H1 (cell line): ENCODE measurements around the gene GTF2A1. TPM values are rescaled to one million over a fixed set of nuclear protein-coding genes. Genes with fewer than 3 reads are reported as not detected.

ENCODE experiments used
- CTCF ChIA-PET: fragments of 300-600 bp; sonication (Branson Sonifier 250); formaldehyde crosslinking; loops from one replicate; lab custom pipeline; 2021; ENCODE audit not compliant: partially characterized antibody; lab: Charles Lee
- POLR2A ChIA-PET: fragments of 300-600 bp; sonication (Branson Sonifier 250); formaldehyde crosslinking; loops from one replicate; lab custom pipeline; 2021; ENCODE audit warnings: inconsistent platforms; ENCODE audit not compliant: partially characterized antibody; lab: Charles Lee
- DNase-seq, 2 experiments: peaks; one replicate each; pipeline versions ENCODE4 v3.0.0 to v3.0.0-alpha.2; 2010 to 2022; ENCODE audit warnings: low spot score in 2 of 2, low read depth in 1 of 2, mixed read lengths in 1 of 2
- FAIRE-seq: peaks from 2 replicates; lab custom pipeline; 2011; peaks lifted over from hg19 to GRCh38; lab: Jason Lieb, UNC
- H2AFZ ChIP-seq: 2 replicates; pipeline ENCODE4 v1.8.1; 2012; ENCODE audit warnings: low read length, inconsistent platforms
- H2AK5ac ChIP-seq: 2 replicates; pipeline ENCODE4 v1.6.1; 2013; ENCODE audit warnings: low read depth, low read length
- H2BK120ac ChIP-seq: replicated peaks from 2 replicates; pipeline ENCODE3; 2013; ENCODE audit warnings: low read depth, low read length, inconsistent platforms
- H2BK12ac ChIP-seq: 2 replicates; pipeline ENCODE4 v1.6.1; 2013; ENCODE audit warnings: low read depth, low read length
- H2BK15ac ChIP-seq: 2 replicates; pipeline ENCODE4 v1.6.1; 2013; ENCODE audit warnings: low read length
- H2BK20ac ChIP-seq: 2 replicates; pipeline ENCODE4 v1.6.1; 2013; ENCODE audit warnings: low read length
- H2BK5ac ChIP-seq: 2 replicates; pipeline ENCODE4 v1.6.1; 2013; ENCODE audit warnings: low read depth, low read length
- H3K14ac ChIP-seq: 2 replicates; pipeline ENCODE4 v1.6.1; 2013; ENCODE audit warnings: inconsistent platforms; ENCODE audit not compliant: insufficient read length
- H3K18ac ChIP-seq: 2 replicates; pipeline ENCODE4 v1.6.1; 2013; ENCODE audit warnings: low read length; ENCODE audit errors: extremely low read depth
- H3K23ac ChIP-seq: 2 replicates; pipeline ENCODE4 v1.6.1; 2013; ENCODE audit warnings: inconsistent platforms; ENCODE audit not compliant: insufficient read length
- H3K23me2 ChIP-seq: 2 replicates; pipeline ENCODE4 v1.6.1; 2013; ENCODE audit warnings: low read depth, low read length
- H3K27ac ChIP-seq: 2 replicates; pipeline ENCODE4 v1.6.1; 2011; ENCODE audit warnings: low read depth, low read length, inconsistent platforms
- H3K27me3 ChIP-seq, 4 experiments: replicated peaks in 1 of 4; 1 replicate in 1 of 4; 2 replicates in 3 of 4; pipeline versions ENCODE4 v1.6.1 to v1.8.1; 2011 to 2013; ENCODE audit warnings: low read length in 3 of 4, mild to moderate bottlenecking in 3 of 4, inconsistent platforms in 2 of 4, mixed read lengths in 2 of 4, moderate library complexity in 1 of 4; ENCODE audit not compliant: control insufficient read depth in 3 of 4, insufficient read depth in 3 of 4; ENCODE audit errors: extremely low read depth in 1 of 4
- H3K36me3 ChIP-seq, 4 experiments: 2 replicates each; pipeline versions ENCODE4 v1.6.1 to v1.8.1; 2011 to 2013; ENCODE audit warnings: mild to moderate bottlenecking in 4 of 4, low read length in 3 of 4, moderate library complexity in 2 of 4, control low read depth in 1 of 4, inconsistent platforms in 1 of 4; ENCODE audit not compliant: insufficient read depth in 4 of 4, control insufficient read depth in 2 of 4
- H3K4ac ChIP-seq: replicated peaks from 2 replicates; pipeline ENCODE3; 2013; ENCODE audit warnings: low read length, low read depth, mixed read lengths, inconsistent platforms; ENCODE audit not compliant: insufficient read length
- H3K4me1 ChIP-seq, 4 experiments: replicated peaks in 1 of 4; 1 replicate in 1 of 4; 2 replicates in 3 of 4; pipeline versions ENCODE4 v1.6.1 to v1.8.1; 2011 to 2013; ENCODE audit warnings: low read length in 3 of 4, inconsistent platforms in 2 of 4, mixed read lengths in 1 of 4; ENCODE audit not compliant: insufficient read depth in 4 of 4, control insufficient read depth in 3 of 4
- H3K4me2 ChIP-seq, 2 experiments: 2 replicates each; pipeline versions ENCODE4 v1.6.1 to v1.8.1; 2011 to 2013; ENCODE audit warnings: low read depth in 2 of 2, low read length in 2 of 2, control low read depth in 1 of 2, inconsistent platforms in 1 of 2, mild to moderate bottlenecking in 1 of 2; ENCODE audit not compliant: insufficient read depth in 1 of 2
- H3K4me3 ChIP-seq, 4 experiments: fragments of 200-600, 300-600 bp in 1 of 4; sonication (generic), shearing (Covaris generic), sonication (Bioruptor Twin) in 1 of 4; 2 replicates each; pipeline versions ENCODE4 v1.5.1 to v1.8.1; 2011 to 2016; ENCODE audit warnings: low read length in 4 of 4, low read depth in 3 of 4, control low read depth in 2 of 4, inconsistent platforms in 2 of 4, mild to moderate bottlenecking in 2 of 4, mixed read lengths in 1 of 4, moderate library complexity in 1 of 4; ENCODE audit not compliant: insufficient read depth in 2 of 4; ENCODE audit errors: extremely low read depth in 1 of 4
- H3K56ac ChIP-seq: replicated peaks from 2 replicates; pipeline ENCODE3; 2013; ENCODE audit warnings: low read depth, mild to moderate bottlenecking, mixed read lengths, low read length, inconsistent platforms; ENCODE audit not compliant: insufficient read length
- H3K79me1 ChIP-seq: 2 replicates; pipeline ENCODE4 v1.6.1; 2013; ENCODE audit warnings: low read depth, low read length, control low read depth
- H3K79me2 ChIP-seq, 2 experiments: 2 replicates each; pipeline versions ENCODE4 v1.6.1 to v1.8.1; 2012 to 2013; ENCODE audit warnings: low read length in 2 of 2, mild to moderate bottlenecking in 2 of 2, inconsistent platforms in 1 of 2; ENCODE audit not compliant: insufficient read depth in 2 of 2, control insufficient read depth in 1 of 2
- H3K9ac ChIP-seq, 4 experiments: replicated peaks in 1 of 4; 1 replicate in 1 of 4; 2 replicates in 3 of 4; pipeline versions ENCODE4 v1.6.1 to v1.8.1; 2011 to 2013; ENCODE audit warnings: low read depth in 3 of 4, low read length in 3 of 4, control low read depth in 2 of 4, mild to moderate bottlenecking in 2 of 4, moderate library complexity in 2 of 4, inconsistent platforms in 1 of 4; ENCODE audit errors: extremely low read depth in 1 of 4
- H3K9me3 ChIP-seq, 2 experiments: 2 replicates each; pipeline versions ENCODE4 v1.6.1 to v1.8.1; 2012 to 2013; ENCODE audit warnings: mild to moderate bottlenecking in 2 of 2, moderate library complexity in 2 of 2, control low read depth in 1 of 2, inconsistent platforms in 1 of 2, low read depth in 1 of 2, low read length in 1 of 2, mixed read lengths in 1 of 2; ENCODE audit not compliant: insufficient read depth in 2 of 2
- H4K20me1 ChIP-seq, 2 experiments: replicated peaks in 1 of 2; 2 replicates each; pipeline versions ENCODE3 to v1.8.1; 2011 to 2013; ENCODE audit warnings: inconsistent platforms in 2 of 2, low read length in 2 of 2, mild to moderate bottlenecking in 1 of 2; ENCODE audit not compliant: insufficient read depth in 2 of 2, control insufficient read depth in 1 of 2
- H4K5ac ChIP-seq: 2 replicates; pipeline ENCODE4 v1.6.1; 2013; ENCODE audit warnings: low read length, low read depth, mixed read lengths, inconsistent platforms; ENCODE audit not compliant: insufficient read length
- H4K8ac ChIP-seq: 2 replicates; pipeline ENCODE4 v1.8.0; 2013; ENCODE audit warnings: mild to moderate bottlenecking, moderate library complexity, low read length, inconsistent platforms; ENCODE audit not compliant: insufficient read depth; ENCODE audit errors: extremely low read depth
- H4K91ac ChIP-seq: replicated peaks from 2 replicates; pipeline ENCODE3; 2013; ENCODE audit warnings: low read length, mixed read lengths, inconsistent platforms; ENCODE audit not compliant: insufficient read length
- CBX8 ChIP-seq: fragments of 300-800, 300-1000 bp; sonication (generic); IDR thresholded peaks from 2 replicates; pipeline ENCODE4 v1.7.1; 2016; ENCODE audit warnings: low read depth, low read length, borderline replicate concordance
- EZH2 ChIP-seq: fragments of 200-600 bp; sonication (generic); IDR thresholded peaks from 2 replicates; pipeline ENCODE4 v1.7.1; 2012; ENCODE audit warnings: low read depth, mild to moderate bottlenecking, moderate library complexity, low read length, inconsistent platforms; ENCODE audit not compliant: severe bottlenecking
- FOSL1 ChIP-seq: IDR thresholded peaks from 2 replicates; pipeline ENCODE4 v1.6.1; 2011; ENCODE audit warnings: mild to moderate bottlenecking, low read depth, low read length, moderate library complexity; ENCODE audit not compliant: insufficient read depth
- NANOG ChIP-seq: IDR thresholded peaks from 2 replicates; pipeline ENCODE4 v1.6.1; 2011; ENCODE audit warnings: low read length, low read depth, mild to moderate bottlenecking, inconsistent platforms; ENCODE audit not compliant: insufficient read depth, poor library complexity, severe bottlenecking
- SIRT6 ChIP-seq: IDR thresholded peaks from one replicate; pipeline ENCODE4 v1.7.1; 2012; ENCODE audit warnings: low read length, inconsistent platforms
- SRF ChIP-seq: IDR thresholded peaks from 2 replicates; pipeline ENCODE4 v1.6.1; 2011; ENCODE audit warnings: mild to moderate bottlenecking, low read depth, low read length, moderate library complexity
- TBP ChIP-seq: IDR thresholded peaks from 2 replicates; pipeline ENCODE4 v1.6.1; 2011; ENCODE audit warnings: low read depth, low read length, improper control_type of control experiment
- YY1 ChIP-seq: IDR thresholded peaks from 2 replicates; pipeline ENCODE4 v1.6.1; 2011; ENCODE audit warnings: low read depth, mild to moderate bottlenecking, low read length
- WGBS, 2 experiments: shearing (Covaris generic) in 1 of 2; methylation state at CpG; one replicate each; pipeline versions ENCODE4 v1.1.6 to v1.1.7; 2013 to 2015; ENCODE audit warnings: low lambda C conversion rate in 2 of 2, mixed read lengths in 2 of 2, inconsistent platforms in 1 of 2, low coverage in 1 of 2, missing lambda C conversion rate in 1 of 2; ENCODE audit not compliant: insufficient replicate concordance in 2 of 2, insufficient coverage in 1 of 2, insufficient read length in 1 of 2; ENCODE audit errors: extremely low coverage in 1 of 2, missing lambda C conversion rate in 1 of 2; 5-methylcytosine and 5-hydroxymethylcytosine counted together
- long read RNA-seq, 2 experiments: library from RNA in 1 of 2; library from capped mRNA in 1 of 2; stranded (forward); transcript quantifications; one replicate each; pipeline ENCODE4 v2.0.0, GENCODE V29; 2021; ENCODE audit warnings: inconsistent platforms in 1 of 2
- polyA minus RNA-seq, 3 experiments: library from RNA; depleted of rRNA, polyadenylated mRNA; stranded (reverse); fragments of >200 nt; gene quantifications; 1 replicate in 2 of 3; 2 replicates in 1 of 3; pipeline ENCODE4 v1.2.3, GENCODE V29; 2011
- polyA plus RNA-seq, 7 experiments: library from polyadenylated mRNA; depleted of rRNA in 3 of 7; stranded (reverse) in 5 of 7; unstranded in 2 of 7; fragments of >200 nt in 5 of 7; fragments of 200-250 nt in 2 of 7; gene quantifications; 1 replicate in 5 of 7; 2 replicates in 1 of 7; 4 replicates in 1 of 7; pipeline versions ENCODE4 v1.2.1 to v1.2.3, GENCODE V29; 2011 to 2013; ENCODE audit warnings: missing spikeins in 2 of 7, mixed read lengths in 2 of 7
- total RNA-seq: library from RNA; stranded (reverse); fragmentation: NEBNext Ultra II Directional; extraction: Animal tissue kit (Norgen Biotek cat#: 25700); gene quantifications from 2 replicates; pipeline ENCODE4 v1.2.1, GENCODE V29; 2021

GTF2A1 gene
- total RNA-seq: 53.5 and 57.8 TPM in 2 replicates
- polyA plus RNA-seq (2011; rRNA removed): 16.7 and 24.1 TPM in 2 replicates
- 19.0 TPM for polyA plus RNA-seq (2011; cell fraction: cytosol; rRNA removed)
- 24.4 TPM for polyA plus RNA-seq (2011; cell fraction: nucleus; rRNA removed)
- polyA plus RNA-seq (2012, experiment 1 of 2): 24.3 to 34.7 TPM (median 27.6 TPM) in 4 replicates
- 1.5 TPM for polyA plus RNA-seq (2012, experiment 2 of 2)
- polyA plus RNA-seq (2013, experiment 1 of 2): 22.2 TPM
- 22.8 TPM for polyA plus RNA-seq (2013, experiment 2 of 2)
- 100 and 129 TPM in 2 replicates for polyA minus RNA-seq (2011; rRNA and poly(A)+ RNA removed)
- polyA minus RNA-seq (2011; cell fraction: cytosol; rRNA and poly(A)+ RNA removed): 49.8 TPM
- polyA minus RNA-seq (2011; cell fraction: nucleus; rRNA and poly(A)+ RNA removed): 39.5 TPM
- long read RNA-seq, experiment 1, partial matches to known transcripts: 0 of 22 reads
- long read RNA-seq, experiment 1, other reads (novel, unspliced or antisense): 22 of 22 reads
- long read RNA-seq, experiment 2, full-length matches to known transcripts: 1 of 1 reads
- long read RNA-seq, experiment 2, partial matches to known transcripts: 0 of 1 reads
- long read RNA-seq, experiment 2, other reads (novel, unspliced or antisense): 0 of 1 reads

DNA sequence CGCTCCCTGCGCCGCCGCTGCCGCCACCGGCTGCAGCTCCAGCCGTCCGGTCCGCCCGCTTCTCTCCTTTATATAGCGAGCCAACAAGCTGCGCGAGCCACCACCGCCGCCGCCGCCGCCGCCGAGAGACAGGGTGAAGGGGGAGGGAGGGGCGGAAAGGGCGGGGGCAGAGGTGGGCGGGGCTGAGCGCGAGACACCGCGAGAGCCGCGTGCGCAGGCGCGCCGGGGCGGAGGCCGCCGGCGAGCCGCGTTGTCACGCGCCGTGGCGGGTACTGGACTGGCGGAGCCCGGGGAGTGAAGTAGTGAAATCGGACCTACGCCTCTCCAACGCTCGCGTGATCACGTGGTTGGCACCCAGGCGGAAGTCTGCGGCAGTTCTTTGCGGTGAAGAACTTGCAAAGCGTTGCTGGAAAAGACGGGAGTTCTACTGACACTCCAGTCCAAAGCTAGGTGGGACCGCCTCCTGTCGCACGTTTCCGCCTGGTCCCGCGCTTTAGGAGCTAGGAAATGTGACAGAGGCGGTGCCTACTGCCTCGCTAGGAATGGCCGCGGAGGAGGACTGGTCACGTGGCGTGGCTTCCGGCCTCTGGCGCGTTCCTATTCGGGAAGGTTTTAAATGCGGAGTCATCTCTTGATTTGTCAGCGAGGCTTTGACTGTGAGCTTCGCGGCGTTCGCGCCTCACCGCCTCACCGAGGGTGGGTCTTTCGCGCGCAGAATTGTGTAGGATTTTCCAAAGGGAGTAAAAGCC, at the start of gene GTF2A1:
Gene GTF2A1 (minus strand): TSS at position 130 of the 749 bp plus-strand sequence. CDS start 441 bp downstream, outside the sequence.
- CTCF ChIA-PET: interaction anchor here (0.8 to 1.5 kb wide), 4 partner anchors 46 to 232 kb away, joined by 3 to 5 read pairs (median 4); no protein-coding TSS in a partner anchor
- FAIRE-seq: no peak
- H3K18ac ChIP-seq: peak within 1 kb of the TSS; percentile 88
- TF ChIP-seq YY1 (peak; percentile 99), TBP (peak; percentile 95), NANOG (no peak), CBX8 (no peak), SIRT6 (no peak), EZH2 (no peak), FOSL1 (no peak), SRF (no peak)

More for the DNA sequence above, at the start of gene GTF2A1:
- Histone ChIP-seq H3K9ac (peak within 1 kb of the TSS; percentile 93 to 98 (median 98)), H3K4me3 (peak within 1 kb of the TSS; percentile 90 to 98 (median 94)), H3K9me3 (no peaks in the 10 kb centered on the region), H3K36me3 (peaks cover 0 to 7% (median under 1%) of the 10 kb centered on the region in 4 experiments; a peak in 2 of 8 replicates), H4K5ac (peak within 1 kb of the TSS; percentile 86), H3K4me2 (peak within 1 kb of the TSS; percentile 72 to 82), H2AK5ac (peak within 1 kb of the TSS; percentile 55; the same call in 1 of the 2 replicates), H4K20me1 (peaks cover 0 to 3% of the 10 kb centered on the region in 2 experiments), H3K79me2 (peaks cover 0 to 39% of the 10 kb centered on the region in 2 experiments; a peak in 3 of 4 replicates), H3K4me1 (peaks cover 0 to 5% (median 0%) of the 10 kb centered on the region in 4 experiments; a peak in 4 of 7 replicates), H2BK5ac (peak within 1 kb of the TSS; percentile 98), H3K79me1 (no peaks in the 10 kb centered on the region), H3K27me3 (no peaks in the 10 kb centered on the region), H3K27ac (peak within 1 kb of the TSS; percentile 99), H2BK12ac (peak within 1 kb of the TSS; percentile 95), H3K4ac (peak within 1 kb of the TSS; percentile 80), H2BK15ac (0 out of 2 replicates have a peak within 1 kb of the TSS, but pooled peaks have one; percentile 90), H3K23me2 (peaks cover 6% of the 10 kb centered on the region; the same call in 1 of the 2 replicates), H4K91ac (peak within 1 kb of the TSS; percentile 53), H3K56ac (peak within 1 kb of the TSS; percentile 85), H4K8ac (peak within 1 kb of the TSS; percentile 96; the same call in 1 of the 2 replicates), H3K14ac (no peak within 1 kb of the TSS), H3K23ac (no peak within 1 kb of the TSS), H2AFZ (peak within 1 kb of the TSS; percentile 95), H2BK20ac (0 out of 2 replicates have a peak within 1 kb of the TSS, but pooled peaks have one; percentile 5), H2BK120ac (peak within 1 kb of the TSS; percentile 82)
- DNase-seq: peak; percentile 89 to 94
- 2% methylated on average over 46 of the region's 84 CpGs; no CpG with 5 or more reads in 1 of the 2 experiments for WGBS, 2 experiments
- POLR2A ChIA-PET: interaction anchor here (0.6 to 4.0 kb wide), 35 partner anchors 8 to 280 kb away, joined by 3 to 38 read pairs (median 4); no protein-coding TSS in a partner anchor
